Measurements from ENCODE around the gene KRTAP4-7. TPM values are rescaled to one million over a fixed set of nuclear protein-coding genes. Genes with fewer than 3 reads are reported as not detected.
"Not testable (repeated sequence)": the region's sequence is repeated elsewhere in the genome, so short reads cannot be mapped to it uniquely, and the experiment has no call there.

Gene KRTAP4-7
- total RNA-seq (2021; ENCODE audit: unreplicated experiment): not detected
- 0.99 and 1.9 TPM in 2 replicates for polyA plus RNA-seq (2012)
- Bru-seq, nascent RNA: percentile 39 among the genes with signal in this experiment
- BruChase-seq, experiment 1, labeled RNA remaining after a 6-hour chase: percentile 22 among the genes with signal in this experiment
- BruChase-seq, experiment 2, labeled RNA remaining after a 2-hour chase: not detected
- long read RNA-seq: 0 reads

DNA sequence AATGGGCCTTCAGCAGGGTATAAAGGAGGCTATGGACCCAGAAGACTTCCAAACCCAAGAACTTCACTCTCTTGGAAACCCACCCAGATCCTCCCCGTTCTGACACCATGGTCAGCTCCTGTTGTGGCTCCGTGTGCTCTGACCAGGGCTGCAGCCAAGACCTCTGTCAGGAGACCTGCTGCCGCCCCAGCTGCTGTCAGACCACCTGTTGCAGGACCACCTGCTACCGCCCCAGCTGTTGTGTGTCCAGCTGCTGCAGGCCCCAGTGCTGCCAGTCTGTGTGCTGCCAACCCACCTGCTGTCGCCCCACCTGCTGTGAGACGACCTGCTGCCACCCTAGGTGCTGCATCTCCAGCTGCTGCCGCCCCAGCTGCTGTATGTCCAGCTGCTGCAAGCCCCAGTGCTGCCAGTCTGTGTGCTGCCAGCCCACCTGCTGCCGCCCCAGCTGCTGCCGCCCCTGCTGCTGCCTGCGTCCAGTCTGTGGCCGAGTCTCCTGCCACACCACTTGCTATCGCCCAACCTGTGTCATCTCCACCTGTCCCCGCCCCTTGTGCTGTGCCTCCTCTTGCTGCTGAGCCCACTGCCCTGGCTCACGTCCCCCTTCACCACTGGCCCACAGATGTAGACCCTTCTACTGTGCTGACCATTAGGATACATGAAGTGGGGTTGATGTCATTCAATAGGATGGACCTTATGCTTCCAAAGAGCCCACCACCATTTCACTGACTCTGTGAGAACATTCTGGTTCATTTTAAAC, at the start of gene KRTAP4-7:
KRTAP4-7 (plus strand) TSS at position 51 of the 757 bp plus-strand sequence; CDS start at position 108, 57 bp downstream.
- H3K9me2 ChIP-seq (ENCODE audit: insufficient read depth); H3K9me3 ChIP-seq (ENCODE audit: control insufficient read depth in 1 of 2, insufficient read depth in 1 of 2, low read depth in 1 of 2, low read length in 2 of 2); H3K27me3 ChIP-seq (ENCODE audit: insufficient read depth, low read length); CTCF ChIA-PET; DNase-seq (ENCODE audit: low read depth, low spot score); BruUV-seq (replicated peaks); H4K20me1 ChIP-seq (ENCODE audit: insufficient read depth); RAD21 ChIA-PET (ENCODE audit: low non-redundant PET in 1 of 2, low total read pairs in 2 of 2, uncharacterized antibody in 2 of 2, unreplicated experiment in 2 of 2); intact Hi-C loops (cut with micrococcal nuclease); H2AFZ ChIP-seq (ENCODE audit: low read depth, low read length, poor library complexity, severe bottlenecking): not testable (repeated sequence)
- H3K4me2 ChIP-seq (ENCODE audit: low read length): peak within 1 kb of the TSS; percentile 62
- H3K4me3 ChIP-seq (replicated peaks in 1 of 2; ENCODE audit: low read depth in 1 of 2, low read length in 2 of 2): peak within 1 kb of the TSS; percentile 40 to 56
- peaks cover 20 to 47% of the 10 kb centered on the region in 2 experiments for H3K4me1 ChIP-seq (ENCODE audit: control insufficient read depth in 1 of 2, insufficient read depth in 2 of 2, low read length in 2 of 2)
- H3K9ac ChIP-seq (ENCODE audit: low read length): peak within 1 kb of the TSS; percentile 49
- peaks cover 0 to 22% of the 10 kb centered on the region in 2 experiments; a peak in 2 of 4 replicates for H3K36me3 ChIP-seq (ENCODE audit: control insufficient read depth in 1 of 2, insufficient read depth in 2 of 2, low read length in 2 of 2)
- H3K79me2 ChIP-seq (ENCODE audit: insufficient read depth, low read length): peaks cover 42% of the 10 kb centered on the region
- POLR2A ChIA-PET: interaction anchor here (1.6 kb wide), 1 partner anchor 56 kb away, joined by 5 read pairs; the partner anchor contains the start of gene KRTAP4-6
- peak within 1 kb of the TSS; percentile 76 for H3K27ac ChIP-seq (ENCODE audit: low read depth, low read length)
- ATAC-seq: peak; percentile 56
- TF ChIP-seq POLR2AphosphoS5 (IDR thresholded peaks at IDR 0.05; ENCODE audit: low read depth, low read length) (peak; percentile 14; the same call in 1 of the 2 replicates), CBX3 (IDR thresholded peaks at IDR 0.05; ENCODE audit: low read depth) (peak; percentile 48; the same call in 1 of the 2 replicates)

DNA sequence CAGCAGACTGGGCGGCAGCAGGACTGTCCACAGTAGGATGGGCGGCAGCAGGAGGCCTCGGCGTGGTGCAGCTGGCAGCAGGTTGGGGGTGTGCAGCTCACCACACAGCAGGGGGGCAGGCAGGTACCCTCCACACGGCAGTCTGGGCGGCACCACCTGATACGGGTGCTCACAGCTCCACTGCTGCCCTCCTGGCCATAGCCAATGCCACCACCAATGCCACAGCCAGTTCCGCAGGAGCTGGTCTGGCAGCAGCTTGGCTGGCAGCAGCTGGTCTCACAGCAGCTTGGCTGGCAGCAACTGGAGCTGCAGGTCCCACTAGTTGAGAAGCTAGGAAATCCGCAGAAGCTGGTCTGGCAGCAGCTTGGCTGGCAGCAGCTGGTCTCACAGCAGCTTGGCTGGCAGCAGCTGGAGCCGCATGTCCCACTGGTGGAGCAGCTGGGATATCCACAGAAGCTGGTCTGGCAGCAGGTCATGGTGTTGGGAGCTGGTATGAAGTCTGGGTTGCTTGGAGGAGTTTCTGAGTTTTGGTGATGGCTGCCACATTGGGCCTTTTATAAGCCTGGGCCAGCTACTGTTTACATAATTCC, 49.5 kb upstream of the KRTAP4-7 start, which contains the start of gene KRTAP1-3:
KRTAP1-3 (minus strand) TSS at position 529 of the 590 bp plus-strand sequence; CDS start at position 476, 53 bp downstream.
- H3K4me3 ChIP-seq (replicated peaks in 1 of 2; ENCODE audit: low read depth in 1 of 2, low read length in 2 of 2); H3K27ac ChIP-seq (ENCODE audit: low read depth, low read length); intact Hi-C loops (cut with micrococcal nuclease); H3K79me2 ChIP-seq (ENCODE audit: insufficient read depth, low read length); H3K27me3 ChIP-seq (ENCODE audit: insufficient read depth, low read length); RAD21 ChIA-PET (ENCODE audit: low non-redundant PET in 1 of 2, low total read pairs in 2 of 2, uncharacterized antibody in 2 of 2, unreplicated experiment in 2 of 2); DNase-seq (ENCODE audit: low read depth, low spot score); H3K4me2 ChIP-seq (ENCODE audit: low read length); CTCF ChIA-PET; ATAC-seq; H3K9me2 ChIP-seq (ENCODE audit: insufficient read depth); H3K9me3 ChIP-seq (ENCODE audit: control insufficient read depth in 1 of 2, insufficient read depth in 1 of 2, low read depth in 1 of 2, low read length in 2 of 2); H2AFZ ChIP-seq (ENCODE audit: low read depth, low read length, poor library complexity, severe bottlenecking); POLR2A ChIA-PET; BruUV-seq (replicated peaks); H4K20me1 ChIP-seq (ENCODE audit: insufficient read depth); H3K36me3 ChIP-seq (ENCODE audit: control insufficient read depth in 1 of 2, insufficient read depth in 2 of 2, low read length in 2 of 2); H3K9ac ChIP-seq (ENCODE audit: low read length): not testable (repeated sequence)
- H3K4me1 ChIP-seq (ENCODE audit: control insufficient read depth in 1 of 2, insufficient read depth in 2 of 2, low read length in 2 of 2): peaks cover 7 to 10% of the 10 kb centered on the region in 2 experiments; a peak in 2 of 4 replicates

Data from HCT116 (cell line).